Measurements from ENCODE around the gene HERC6.

DNA sequence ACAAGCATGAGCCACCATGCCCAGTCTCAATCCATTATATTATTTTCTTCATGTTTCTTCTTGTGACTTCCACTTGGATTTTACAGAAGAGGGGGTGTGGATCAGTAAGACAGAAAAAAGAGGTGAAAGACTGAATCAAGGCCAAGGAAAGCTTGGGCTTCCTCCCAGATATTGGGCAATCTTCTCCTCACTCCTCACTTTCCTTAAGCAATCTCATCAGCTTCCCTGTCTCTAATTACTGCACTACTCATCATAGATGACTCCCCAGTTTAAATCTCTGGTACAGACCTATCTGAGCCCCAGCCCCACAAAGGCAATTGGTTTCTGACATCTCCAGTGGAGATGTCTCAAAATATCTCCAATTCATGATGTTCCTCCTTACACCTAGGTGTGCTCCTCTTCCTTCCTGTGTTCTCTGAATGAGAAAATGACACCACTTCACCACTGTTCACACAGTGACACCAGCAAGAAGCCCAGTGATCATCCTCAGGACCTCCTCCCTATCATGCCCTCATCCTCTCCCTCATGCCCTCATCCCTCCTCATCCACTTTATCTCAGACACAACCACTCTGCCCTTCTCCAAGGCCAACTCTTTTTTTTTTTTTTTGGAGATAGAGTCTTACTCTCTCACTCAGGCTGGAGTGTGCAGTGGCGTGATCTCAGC is 44.8 kb upstream of the HERC6 start:
- no peak for TF ChIP-seq CTCF (conservative IDR thresholded peaks at IDR 0.05)
- no peak for TF ChIP-seq EZH2 (IDR thresholded peaks at IDR 0.05; ENCODE audit: low read depth)
